Measurements from ENCODE around the gene CCZ1B. TPM values are rescaled to one million over a fixed set of nuclear protein-coding genes. Genes with fewer than 3 reads are reported as not detected.
"Not testable (repeated sequence)": the region's sequence is repeated elsewhere in the genome, so short reads cannot be mapped to it uniquely, and the experiment has no call there.

CCZ1B gene
- total RNA-seq, 1 donor from 2014 or later = 42.4 TPM

DNA sequence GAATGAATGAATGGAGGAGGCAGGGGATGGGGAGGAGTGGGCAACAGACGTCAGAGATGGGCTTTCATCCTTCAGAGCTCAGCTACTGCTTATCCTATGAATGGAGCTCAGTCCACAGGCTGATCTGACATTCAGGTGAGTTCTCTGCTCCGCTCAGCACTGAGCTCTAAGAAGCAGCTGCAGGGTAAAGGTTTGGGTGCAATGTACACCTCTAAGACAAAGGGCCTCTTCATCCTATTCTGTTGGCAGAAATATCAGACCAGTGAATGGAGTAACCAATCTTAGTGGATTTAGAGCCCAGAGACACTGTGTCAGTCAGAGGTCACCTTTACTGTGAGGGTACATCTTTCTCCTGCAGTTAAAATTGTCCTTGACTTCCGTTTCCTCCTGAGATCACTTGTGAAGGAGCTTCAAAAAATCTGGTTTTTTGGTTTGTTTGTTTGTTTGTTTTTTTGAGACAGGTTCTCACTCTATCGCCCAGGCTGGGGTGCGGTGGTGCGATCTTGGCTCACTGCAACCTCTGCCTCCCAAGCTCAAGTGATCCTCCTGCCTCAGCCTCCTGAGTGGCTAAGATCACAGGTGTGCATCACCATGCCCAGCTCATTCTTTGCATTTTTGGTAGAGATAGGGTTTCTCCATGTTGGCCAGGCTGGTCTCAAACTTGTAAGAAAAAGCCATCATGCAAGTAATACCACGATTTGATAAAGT, 5.1 kb upstream of the CCZ1B start:
- no peak for DNase-seq (ENCODE audit: low read depth in 2 of 2)

DNA sequence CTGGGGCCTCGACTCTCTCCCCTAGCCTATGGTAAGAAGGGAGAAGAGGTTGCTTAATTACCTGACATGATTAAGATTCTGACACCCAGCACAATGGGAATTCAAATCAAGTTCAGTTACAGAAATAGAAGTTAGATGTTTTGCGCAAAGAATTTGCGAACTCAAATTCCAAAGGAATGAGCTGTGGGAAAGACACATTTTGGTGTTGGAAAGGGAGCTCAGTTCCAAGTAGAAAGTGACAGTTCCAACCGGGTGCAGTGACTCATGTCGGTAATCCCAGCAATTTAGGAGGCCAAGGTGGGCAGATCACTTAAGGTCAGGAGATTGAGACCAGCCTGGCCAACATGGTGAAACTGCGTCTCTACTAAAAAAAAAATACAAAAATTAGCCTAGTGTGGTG, 4.0 kb upstream of the CCZ1B start:
- DNase-seq (ENCODE audit: low read depth in 2 of 2) = not testable (repeated sequence)

- not testable (repeated sequence) for DNase-seq (ENCODE audit: low read depth in 2 of 2)
Observed at GRCh38 chr7:6829616-6830015, 3.5 kb upstream of the CCZ1B start.

GRCh38 chr7:6827180-6827579, 1.1 kb upstream of the CCZ1B start:
- peak in 1 of 2 donors; percentile 20 for DNase-seq (ENCODE audit: low read depth in 2 of 2)

DNA sequence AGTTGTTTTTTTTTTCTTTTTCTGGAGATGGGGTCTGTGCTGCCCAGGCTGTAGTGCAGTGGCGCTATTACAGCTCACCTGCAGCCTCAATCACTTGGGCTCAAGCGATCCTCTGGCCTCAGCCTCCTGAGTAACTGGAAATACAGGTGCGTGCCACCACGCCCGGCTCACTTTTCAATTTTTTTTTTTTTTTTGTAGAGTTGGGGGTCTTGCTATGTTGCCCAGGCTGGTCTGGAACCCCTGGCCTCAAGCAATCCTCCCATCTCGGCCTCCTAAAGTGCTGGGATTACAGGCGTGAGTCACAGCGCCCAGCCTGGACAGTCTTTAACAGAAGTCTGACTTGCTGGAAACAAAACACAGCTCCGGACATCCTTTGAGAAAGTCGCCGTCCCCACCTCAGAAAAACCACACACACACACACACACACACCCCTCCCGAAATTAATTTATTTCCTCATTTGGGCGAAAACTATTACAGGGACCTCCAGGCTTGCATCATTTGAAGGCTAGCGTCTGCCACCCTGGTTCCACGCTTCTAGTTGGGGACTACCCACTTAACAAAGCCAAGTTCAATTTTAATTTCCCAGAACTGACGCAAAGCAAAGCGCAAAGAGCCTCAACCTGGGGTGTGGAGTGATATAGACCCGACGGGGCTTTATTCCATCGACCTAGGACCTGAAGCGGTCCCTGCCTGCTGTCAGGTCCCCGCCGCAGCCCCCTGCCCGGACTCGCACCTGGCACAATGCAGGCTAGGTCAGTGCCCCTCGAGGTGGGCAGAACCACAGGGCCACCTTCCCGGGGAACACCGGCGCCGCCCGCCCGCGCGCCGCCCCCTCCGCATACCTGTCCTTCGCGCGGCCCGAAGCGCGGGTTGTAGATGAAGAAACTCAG, 594 bp downstream of the CCZ1B start:
- not testable (repeated sequence) for DNase-seq (ENCODE audit: low read depth in 2 of 2)

DNA sequence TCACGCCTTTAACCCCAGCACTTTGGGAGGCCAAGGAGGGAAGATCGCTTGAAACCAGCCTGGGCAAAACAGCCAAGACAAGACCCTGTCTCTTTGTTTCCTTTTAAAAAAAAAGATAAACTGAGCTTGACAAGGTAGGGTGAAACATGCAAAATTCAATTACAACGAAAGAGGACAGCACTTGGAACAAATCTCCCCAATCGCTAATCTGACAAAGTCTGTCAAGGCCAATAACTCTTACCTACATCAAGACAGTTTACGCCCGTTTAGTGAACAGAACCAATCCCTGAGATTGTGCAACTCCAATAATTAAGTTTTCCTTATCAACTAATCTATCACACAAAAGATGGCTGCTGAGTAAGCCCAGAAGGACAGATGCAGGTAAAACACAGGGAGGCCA, 4.5 kb downstream of the CCZ1B start:
- not testable (repeated sequence) for DNase-seq (ENCODE audit: low read depth in 2 of 2)

- DNase-seq (ENCODE audit: low read depth in 2 of 2) = not testable (repeated sequence)
Observed at GRCh38 chr7:6815470-6815869, 10.6 kb downstream of the CCZ1B start.

- DNase-seq (ENCODE audit: low read depth in 2 of 2) = not testable (repeated sequence)
Observed at GRCh38 chr7:6813011-6813410, 13.1 kb downstream of the CCZ1B start.

DNA sequence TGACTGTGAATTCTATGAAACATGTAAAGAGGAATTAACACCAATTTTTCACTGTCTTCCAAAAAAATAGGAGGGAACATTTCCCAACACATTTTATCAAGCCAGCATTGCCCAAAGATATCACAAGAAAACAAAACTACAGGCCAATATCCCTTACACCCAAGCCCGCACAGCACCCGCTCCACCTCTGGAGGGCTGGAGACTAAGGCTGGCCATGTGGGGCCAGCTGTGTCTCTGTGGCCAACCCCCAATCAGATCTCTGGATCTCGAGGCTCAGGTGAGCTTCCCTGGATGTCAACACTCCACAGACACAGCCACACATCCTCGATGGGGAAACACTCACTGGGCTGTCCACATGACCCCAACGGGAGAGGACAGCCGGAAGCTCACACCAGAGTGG, 18.1 kb downstream of the CCZ1B start:
- not testable (repeated sequence) for DNase-seq (ENCODE audit: low read depth in 2 of 2)

GRCh38 chr7:6807393-6807918, 18.6 kb downstream of the CCZ1B start:
- DNase-seq (ENCODE audit: low read depth in 2 of 2) = not testable (repeated sequence)

- not testable (repeated sequence) for DNase-seq (ENCODE audit: low read depth in 2 of 2)
Observed at GRCh38 chr7:6800331-6800730, 25.7 kb downstream of the CCZ1B start.

DNA sequence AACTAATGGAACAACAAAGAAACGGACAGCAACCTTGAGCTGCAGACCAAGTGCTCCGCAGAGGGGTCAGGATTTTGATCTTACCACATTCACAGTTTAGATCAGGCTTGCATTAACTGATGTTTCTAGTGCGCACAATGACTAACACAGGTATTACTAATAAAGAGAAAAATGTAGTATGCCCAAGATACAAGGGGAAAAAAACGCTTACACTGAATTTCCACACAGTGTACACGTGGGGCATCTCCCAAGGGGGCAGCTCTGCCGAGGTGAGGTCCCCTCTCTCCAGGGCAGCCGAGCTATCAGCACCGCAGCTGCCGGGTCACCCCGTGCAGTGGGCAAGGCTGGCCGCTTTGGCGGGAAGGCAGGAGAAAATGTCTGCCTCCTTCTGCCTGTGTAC, 26.2 kb downstream of the CCZ1B start:
- not testable (repeated sequence) for DNase-seq (ENCODE audit: low read depth in 2 of 2)

- not testable (repeated sequence) for DNase-seq (ENCODE audit: low read depth in 2 of 2)
Observed at GRCh38 chr7:6798047-6798446, 28.0 kb downstream of the CCZ1B start.

DNA sequence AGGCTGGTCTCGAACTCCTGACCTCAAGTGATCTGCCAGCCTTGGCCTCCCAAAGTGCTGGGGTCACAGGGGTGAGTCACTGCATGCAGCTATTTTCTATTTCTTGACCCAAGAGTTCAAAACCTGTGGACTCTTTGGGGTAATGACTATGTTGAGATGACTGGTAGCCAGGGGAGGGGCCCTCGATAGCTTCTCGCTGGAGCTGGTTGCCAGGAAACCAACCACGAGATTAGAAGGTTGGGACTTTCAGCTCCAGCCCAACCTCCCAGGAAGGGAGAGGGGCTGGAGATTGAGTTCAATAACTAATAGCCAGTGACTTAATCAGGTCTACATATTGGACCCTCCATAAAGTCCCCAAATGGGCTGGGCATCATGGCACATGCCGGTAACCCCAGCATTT, 28.9 kb downstream of the CCZ1B start:
- DNase-seq (ENCODE audit: low read depth in 2 of 2) = not testable (repeated sequence)

DNA sequence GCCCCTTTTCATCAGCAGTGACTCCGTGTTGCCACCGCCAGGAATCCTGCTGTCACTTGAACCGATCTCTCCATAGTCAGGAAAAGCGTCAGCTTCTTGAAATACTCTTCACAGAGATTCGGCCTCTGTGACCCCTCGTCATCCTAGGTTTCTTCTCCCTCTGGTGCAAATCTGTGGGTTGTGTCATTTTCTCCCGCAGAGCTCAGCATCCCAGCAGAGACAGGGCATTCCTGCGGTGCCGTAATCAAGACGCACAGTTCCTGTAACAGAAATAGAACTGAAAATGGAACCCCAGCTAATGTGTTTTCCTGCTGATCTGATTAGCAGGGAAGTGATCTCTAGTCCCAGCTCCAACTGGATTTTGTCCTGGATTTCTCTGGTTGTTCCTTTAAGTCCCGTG, 31.8 kb downstream of the CCZ1B start:
- DNase-seq (ENCODE audit: low read depth in 2 of 2) = not testable (repeated sequence)

GRCh38 chr7:6792113-6792872, 33.8 kb downstream of the CCZ1B start:
- peak; percentile 78 to 95 for DNase-seq (ENCODE audit: low read depth in 2 of 2)

- DNase-seq (ENCODE audit: low read depth in 2 of 2) = not testable (repeated sequence)
Observed at GRCh38 chr7:6789353-6789752, 36.7 kb downstream of the CCZ1B start.

DNA sequence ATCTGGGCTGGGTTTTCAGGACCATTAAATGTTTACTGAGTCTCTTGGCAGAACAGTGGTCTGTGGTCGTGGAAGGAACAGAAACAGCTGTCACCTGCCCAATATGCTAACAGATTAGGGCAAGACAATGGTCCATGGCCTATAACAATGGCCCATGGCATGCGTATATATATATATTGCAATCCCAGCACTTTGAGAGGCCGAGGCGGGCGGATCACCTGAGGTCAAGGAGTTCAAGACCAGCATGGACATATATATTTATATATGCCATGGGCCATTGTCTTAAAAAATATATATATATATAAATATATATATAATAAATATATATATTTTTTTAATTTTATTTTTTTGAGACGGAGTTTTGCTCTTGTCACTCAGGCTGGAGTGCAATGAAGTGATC, 44.5 kb downstream of the CCZ1B start:
- not testable (repeated sequence) for DNase-seq (ENCODE audit: low read depth in 2 of 2)

DNA sequence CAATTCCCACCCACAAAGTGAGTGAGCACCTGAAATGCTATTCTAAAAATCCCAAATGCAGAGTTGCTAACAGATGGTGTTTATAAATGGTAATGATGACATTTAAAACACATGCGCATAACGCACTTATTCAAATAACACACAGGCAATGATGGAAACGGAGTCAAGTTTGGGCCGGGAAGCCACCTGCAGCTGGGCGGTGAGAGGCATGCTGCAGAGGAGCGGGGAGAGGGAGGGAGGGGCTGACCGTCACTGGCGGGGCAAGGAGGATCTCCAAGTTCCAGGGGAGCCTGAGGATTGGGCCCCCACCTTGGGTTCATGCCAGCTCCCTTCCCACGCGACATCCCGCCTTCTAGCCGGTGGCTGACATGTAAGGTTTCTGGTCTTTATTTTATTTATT, 64.9 kb downstream of the CCZ1B start:
- DNase-seq (ENCODE audit: low read depth in 2 of 2) = not testable (repeated sequence)

DNA sequence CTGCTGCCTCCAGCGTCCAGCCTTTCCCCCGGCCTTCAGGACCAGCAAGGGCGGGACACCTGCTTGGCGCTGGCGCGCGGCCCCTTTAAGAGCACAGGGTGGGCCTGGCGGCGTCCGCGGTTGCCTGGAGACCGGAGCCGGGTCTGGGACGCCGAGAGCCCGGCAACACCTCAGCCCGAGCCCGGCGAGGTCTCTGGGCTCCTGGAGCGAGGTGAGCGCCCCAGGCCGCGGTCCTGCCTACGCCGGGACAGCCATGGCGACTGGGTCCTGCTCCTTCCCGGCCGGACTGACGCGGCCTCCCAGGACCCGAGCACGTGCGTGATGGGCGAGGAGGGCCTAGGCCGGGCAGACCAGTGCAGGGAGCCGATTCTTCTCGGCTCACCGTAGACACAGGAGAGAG, 72.1 kb downstream of the CCZ1B start, which contains the start of gene RSPH10B2:
RSPH10B2 (plus strand) TSS at position 140 of the 400 bp plus-strand sequence. CDS start 3,575 bp downstream, outside the sequence.
- DNase-seq (ENCODE audit: low read depth in 2 of 2) = not testable (repeated sequence)

DNA sequence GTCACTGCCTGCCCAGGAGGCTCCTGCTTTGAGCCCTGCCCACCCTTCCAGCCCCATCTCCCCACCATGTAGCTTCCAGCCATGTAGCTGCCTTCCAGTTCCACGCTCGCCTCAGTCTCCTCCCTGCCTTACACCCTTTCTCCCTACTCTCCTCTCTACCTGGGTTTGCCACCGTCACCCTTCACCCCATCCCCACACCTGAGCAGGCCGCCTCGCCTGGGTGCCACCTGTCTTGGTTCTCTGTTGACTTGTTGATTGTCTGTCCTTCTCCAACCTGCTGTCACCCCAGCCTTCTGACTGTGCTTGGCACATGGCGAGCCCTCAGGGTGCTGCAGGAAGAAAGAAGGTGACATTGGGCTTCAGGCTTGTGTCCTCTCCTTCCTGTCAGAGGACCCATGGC, 75.9 kb downstream of the CCZ1B start:
- DNase-seq (ENCODE audit: low read depth in 2 of 2) = not testable (repeated sequence)

Measured in dermis microvascular lymphatic vessel endothelial cell (primary cell).